GM12878 (cell line): ENCODE data around the gene DNMT1. TPM values are rescaled to one million over a fixed set of nuclear protein-coding genes. Genes with fewer than 3 reads are reported as not detected.
A peak's percentile ranks its signal among the peaks of the same experiment; 100 is the strongest.

ENCODE experiments used
- ATAC-seq: fragments of 200-7000 bp; cut with Tn5 transposase; 3 replicates; pipeline ENCODE4 v1.9.1; 2020; ENCODE audit warnings: mild to moderate bottlenecking, moderate library complexity
- BruUV-seq: library from RNA; stranded (reverse); fragments of 400-500 nt; replicated peaks from 2 replicates; lab custom pipeline; 2021; lab: Mats Ljungman, UMichigan
- CTCF ChIA-PET: fragments of 300-600 bp; sonication (Branson Sonifier 250); formaldehyde crosslinking; extraction: SDS; loops from one replicate; lab custom pipeline; 2021; ENCODE audit warnings: inconsistent platforms; lab: Yijun Ruan, JAX
- POLR2A ChIA-PET: fragments of 350-600 bp; formaldehyde crosslinking; extraction: SDS; loops from one replicate; lab custom pipeline; 2021; ENCODE audit warnings: inconsistent platforms; lab: Charles Lee
- RAD21 ChIA-PET: fragments of 300-600 bp; sonication (Branson Sonifier 250); formaldehyde crosslinking; loops from one replicate; lab custom pipeline; 2023; ENCODE audit warnings: antibody characterized with exemption; ENCODE audit not compliant: unreplicated experiment; lab: Charles Lee
- SMC1A ChIA-PET: fragments of 300-600 bp; sonication (Branson Sonifier 250); formaldehyde crosslinking; loops from one replicate; lab custom pipeline; 2023; ENCODE audit not compliant: unreplicated experiment, uncharacterized antibody; lab: Charles Lee
- DNase-seq: peaks from one replicate; pipeline ENCODE4 v3.0.0-alpha.2; 2011; ENCODE audit warnings: low read depth, low spot score
- FAIRE-seq: peaks from 3 replicates; lab custom pipeline; 2011; peaks lifted over from hg19 to GRCh38; lab: Jason Lieb, UNC
- H2AFZ ChIP-seq: 2 replicates; pipeline ENCODE4 v1.6.0; 2011; ENCODE audit warnings: low read depth, low read length, control low read depth; ENCODE audit not compliant: control insufficient read depth
- H3K27ac ChIP-seq: 2 replicates; pipeline ENCODE4 v1.5.1; 2011; ENCODE audit warnings: control low read depth; ENCODE audit not compliant: control insufficient read depth, insufficient read depth
- H3K27me3 ChIP-seq, 2 experiments: replicated peaks in 1 of 2; 2 replicates each; pipeline versions ENCODE4 v1.6.0 to v1.6.1; 2011; ENCODE audit warnings: low read length in 1 of 2; ENCODE audit not compliant: control insufficient read depth in 2 of 2, insufficient read depth in 2 of 2
- H3K36me3 ChIP-seq, 2 experiments: 2 replicates each; pipeline ENCODE4 v1.5.1; 2011; ENCODE audit warnings: low read length in 1 of 2; ENCODE audit not compliant: control insufficient read depth in 2 of 2, insufficient read depth in 2 of 2
- H3K4me1 ChIP-seq: 2 replicates; pipeline ENCODE4 v1.6.1; 2011; ENCODE audit warnings: mild to moderate bottlenecking, low read length, moderate library complexity, mixed read lengths; ENCODE audit not compliant: control insufficient read depth, insufficient read depth
- H3K4me2 ChIP-seq: 2 replicates; pipeline ENCODE4 v1.6.0; 2011; ENCODE audit warnings: control low read depth; ENCODE audit not compliant: control insufficient read depth, insufficient read depth
- H3K4me3 ChIP-seq: fragments of 200-600 bp; sonication (generic); 2 replicates; pipeline ENCODE4 v1.5.1; 2016
- H3K79me2 ChIP-seq: 2 replicates; pipeline ENCODE4 v1.6.0; 2011; ENCODE audit warnings: low read length; ENCODE audit not compliant: control insufficient read depth, insufficient read depth
- H3K9ac ChIP-seq: 2 replicates; pipeline ENCODE4 v1.8.0; 2011; ENCODE audit warnings: low read length, control low read depth, mixed read lengths; ENCODE audit not compliant: control insufficient read depth, insufficient read depth
- H3K9me3 ChIP-seq: replicated peaks from 3 replicates; pipeline ENCODE4 v1.5.1; 2011; ENCODE audit warnings: mild to moderate bottlenecking, low read length; ENCODE audit not compliant: control insufficient read depth, insufficient read depth
- H4K20me1 ChIP-seq: 2 replicates; pipeline ENCODE4 v1.6.0; 2011; ENCODE audit not compliant: control insufficient read depth, insufficient read depth
- BHLHE40 ChIP-seq, 2 experiments: fragments of 450-650 bp in 1 of 2; IDR thresholded peaks; 2 replicates each; pipeline ENCODE4 v1.6.1; 2011 to 2017; ENCODE audit warnings: low read depth in 2 of 2, borderline replicate concordance in 1 of 2, improper control_type of control experiment in 1 of 2, low read length in 1 of 2, mild to moderate bottlenecking in 1 of 2
- BMI1 ChIP-seq: fragments of 450-650 bp; IDR thresholded peaks from 2 replicates; pipeline ENCODE4 v1.6.1; 2016; ENCODE audit warnings: mild to moderate bottlenecking, moderate library complexity, borderline replicate concordance
- CBFB ChIP-seq: IDR thresholded peaks from 2 replicates; pipeline ENCODE4 v1.6.1; 2016; ENCODE audit warnings: antibody characterized with exemption, low read depth
- DPF2 ChIP-seq: fragments of 450-650 bp; IDR thresholded peaks from 2 replicates; pipeline ENCODE4 v1.6.1; 2017; ENCODE audit warnings: mild to moderate bottlenecking
- FOXK2 ChIP-seq: fragments of 450-650 bp; IDR thresholded peaks from 2 replicates; pipeline ENCODE4 v1.6.1; 2017; ENCODE audit warnings: mild to moderate bottlenecking, moderate library complexity
- IKZF2 ChIP-seq, 2 experiments: fragments of 450-650 bp; IDR thresholded peaks; 2 replicates each; pipeline ENCODE4 v1.6.1; 2017; ENCODE audit warnings: mild to moderate bottlenecking in 2 of 2, moderate library complexity in 2 of 2
- IRF4 ChIP-seq: IDR thresholded peaks from 2 replicates; pipeline ENCODE4 v1.6.1; 2011; ENCODE audit warnings: low read depth, low read length
- KAT2A ChIP-seq: conservative IDR thresholded peaks from 2 replicates; pipeline ENCODE4 v1.6.1; 2011; ENCODE audit warnings: low read depth, low read length; ENCODE audit not compliant: control insufficient read depth
- MEF2A ChIP-seq: IDR thresholded peaks from 2 replicates; pipeline ENCODE4 v1.6.1; 2011; ENCODE audit warnings: low read depth, mild to moderate bottlenecking, low read length, moderate library complexity; ENCODE audit not compliant: insufficient read depth
- NFYB ChIP-seq: IDR thresholded peaks from 2 replicates; pipeline ENCODE4 v1.6.1; 2011; ENCODE audit warnings: low read depth, mild to moderate bottlenecking, low read length, improper control_type of control experiment, moderate library complexity; ENCODE audit not compliant: insufficient read depth
- RAD51 ChIP-seq: fragments of 450-650 bp; IDR thresholded peaks from 2 replicates; pipeline ENCODE4 v1.6.1; 2016; ENCODE audit warnings: moderate library complexity, mild to moderate bottlenecking, inconsistent platforms
- TCF7 ChIP-seq: IDR thresholded peaks from 2 replicates; pipeline ENCODE4 v1.6.1; 2014; ENCODE audit warnings: antibody characterized with exemption, borderline replicate concordance
- WGBS: methylation state at CpG from one replicate; pipeline ENCODE4 v1.1.6; 2016; ENCODE audit warnings: low lambda C conversion rate; ENCODE audit not compliant: insufficient replicate concordance, insufficient coverage; ENCODE audit errors: missing lambda C conversion rate; 5-methylcytosine and 5-hydroxymethylcytosine counted together
- in situ Hi-C: fragments of 300-500 bp; cut with MboI; formaldehyde crosslinking; loops from 9 replicates; pipeline ENCODE4 v1.14.3; 2018; ENCODE audit warnings: mixed read lengths
- intact Hi-C: fragments of 100-400 bp; cut with micrococcal nuclease; formaldehyde crosslinking; loops from one replicate; pipeline ENCODE4 v1.14.2; 2022; ENCODE audit not compliant: unreplicated experiment
- polyA plus RNA-seq, 11 experiments: library from polyadenylated mRNA; depleted of rRNA in 4 of 11; unstranded in 6 of 11; stranded (reverse) in 5 of 11; fragments of >200 nt; fragmentation: Nextera tagmentation in 4 of 11; fragmentation: Illumina TruSeq in 1 of 11; extraction: Ambion mirVana in 4 of 11; extraction: Trizol in 1 of 11; gene quantifications; 1 replicate in 1 of 11; 2 replicates in 10 of 11; pipeline versions ENCODE4 v1.2.1 to v1.2.3, GENCODE V29; 2011 to 2016; ENCODE audit warnings: inconsistent platforms in 2 of 11, missing spikeins in 2 of 11, low read depth in 1 of 11
- total RNA-seq, 4 experiments: library from RNA; depleted of rRNA in 3 of 4; stranded (reverse); fragments of >200 nt in 3 of 4; fragmentation: Illumina TruSeq in 1 of 4; extraction: Trizol in 1 of 4; gene quantifications; 2 replicates each; pipeline versions ENCODE4 v1.2.1 to v1.2.3, GENCODE V29; 2013 to 2021
- TF ChIP-seq, protein P1 (sequence below): fragments of 450-650 bp; formaldehyde crosslinking; IDR thresholded peaks from 2 replicates; pipeline ENCODE4 v1.5.0; 2022; ENCODE audit warnings: mild to moderate bottlenecking, missing genetic modification characterization
- TF ChIP-seq, protein P2 (sequence below): fragments of 450-650 bp; IDR thresholded peaks from 2 replicates; pipeline ENCODE4 v1.6.1; 2014; ENCODE audit warnings: mild to moderate bottlenecking

Gene DNMT1
- total and polyA plus RNA-seq, 10 of the 15 experiments (the other 5 are each of a cell fraction or from before 2014, with no cell fraction given): 70.0 to 290 (median 133) TPM

DNA sequence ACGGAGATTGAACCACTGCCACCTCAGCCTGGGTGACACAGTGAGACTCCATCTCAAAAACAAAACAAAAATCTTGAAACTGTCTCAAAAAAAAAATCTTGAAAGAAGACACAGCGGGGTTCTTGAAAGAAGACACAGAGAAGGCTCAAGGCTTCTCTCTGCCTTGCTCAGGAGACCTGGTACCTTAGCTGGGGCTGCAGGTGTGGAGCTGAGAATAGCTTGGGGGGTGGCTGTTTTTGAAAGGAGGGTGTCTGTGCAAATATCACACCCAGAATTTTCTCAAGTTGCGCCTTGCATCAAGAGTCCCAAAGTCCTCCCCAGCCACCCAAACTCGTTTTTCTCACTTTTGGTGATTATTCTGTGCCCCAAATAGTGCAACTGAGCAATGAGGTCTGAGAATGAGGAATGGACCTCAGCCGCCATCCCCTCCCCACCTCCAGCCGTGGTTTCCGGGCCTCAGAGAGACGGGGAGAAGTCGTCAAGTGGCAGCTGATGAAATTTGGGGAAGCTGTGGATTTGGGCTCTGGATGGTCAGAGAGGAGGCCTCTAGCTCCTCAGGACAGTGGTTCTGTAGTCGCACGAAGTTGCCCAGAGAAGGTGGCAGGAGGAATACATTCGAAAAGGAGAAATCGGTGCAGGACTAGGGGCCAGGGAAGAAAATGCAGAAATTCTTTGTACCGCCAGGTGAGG lies 27.6 kb upstream of the DNMT1 start:
- Histone ChIP-seq H3K36me3 (peaks cover 5 to 10% of the 10 kb centered on the region in 2 experiments; a peak in 3 of 4 replicates), H2AFZ (no peak overlapping the region), H3K4me3 (peak overlapping the region; percentile 44; the same call in 1 of the 2 replicates), H3K27me3 (no peaks in the 10 kb centered on the region), H3K27ac (peak overlapping the region; percentile 65), H3K79me2 (peaks cover 34% of the 10 kb centered on the region), H3K4me1 (peaks cover 46% of the 10 kb centered on the region), H3K4me2 (peak overlapping the region; percentile 59), H3K9ac (0 out of 2 replicates have a peak overlapping the region, but pooled peaks have one; percentile 29), H4K20me1 (no peaks in the 10 kb centered on the region), H3K9me3 (no peaks in the 10 kb centered on the region; the same call in 2 of the 3 replicates)
- CTCF ChIA-PET: interaction anchor here (0.6 to 5.3 kb wide), 4 partner anchors 27 to 118 kb away, joined by 3 to 56 read pairs (median 7); partner anchors contain the start of gene ICAM1
- DNase-seq (no peak), FAIRE-seq (no peak), ATAC-seq (no peak)
- RAD21 ChIA-PET: interaction anchor here (0.7 to 4.6 kb wide), 3 partner anchors 12 to 27 kb away, joined by 3 to 47 read pairs (median 8); no protein-coding TSS in a partner anchor
- intact Hi-C loops (no loop called here), in situ Hi-C loops (no loop called here)
- BruUV-seq: no TSS peak
- 73% methylated on average over 13 of the region's 14 CpGs for WGBS
- SMC1A ChIA-PET: interaction anchor here (0.9 to 3.4 kb wide), 4 partner anchors 18 to 28 kb away, joined by 3 to 30 read pairs (median 6); no protein-coding TSS in a partner anchor
- TF ChIP-seq FOXK2 (no peak), DPF2 (0 out of 2 replicates have a peak, but pooled peaks have one; percentile 13), TCF7 (no peak), NFYB (no peak), CBFB (no peak), RAD51 (no peak), IKZF2 (IDR thresholded peaks at IDR 0.05) (0 out of 4 replicates have a peak, but pooled peaks have one; percentile 11 to 19), KAT2A (no peak), IRF4 (no peak), BHLHE40 (IDR thresholded peaks at IDR 0.05; ENCODE audit: borderline replicate concordance in 1 of 2, low read depth in 2 of 2, low read length in 1 of 2) (no peak), MEF2A (0 out of 2 replicates have a peak, but pooled peaks have one; percentile 5), BMI1 (no peak)
- TF ChIP-seq, protein P1, sequence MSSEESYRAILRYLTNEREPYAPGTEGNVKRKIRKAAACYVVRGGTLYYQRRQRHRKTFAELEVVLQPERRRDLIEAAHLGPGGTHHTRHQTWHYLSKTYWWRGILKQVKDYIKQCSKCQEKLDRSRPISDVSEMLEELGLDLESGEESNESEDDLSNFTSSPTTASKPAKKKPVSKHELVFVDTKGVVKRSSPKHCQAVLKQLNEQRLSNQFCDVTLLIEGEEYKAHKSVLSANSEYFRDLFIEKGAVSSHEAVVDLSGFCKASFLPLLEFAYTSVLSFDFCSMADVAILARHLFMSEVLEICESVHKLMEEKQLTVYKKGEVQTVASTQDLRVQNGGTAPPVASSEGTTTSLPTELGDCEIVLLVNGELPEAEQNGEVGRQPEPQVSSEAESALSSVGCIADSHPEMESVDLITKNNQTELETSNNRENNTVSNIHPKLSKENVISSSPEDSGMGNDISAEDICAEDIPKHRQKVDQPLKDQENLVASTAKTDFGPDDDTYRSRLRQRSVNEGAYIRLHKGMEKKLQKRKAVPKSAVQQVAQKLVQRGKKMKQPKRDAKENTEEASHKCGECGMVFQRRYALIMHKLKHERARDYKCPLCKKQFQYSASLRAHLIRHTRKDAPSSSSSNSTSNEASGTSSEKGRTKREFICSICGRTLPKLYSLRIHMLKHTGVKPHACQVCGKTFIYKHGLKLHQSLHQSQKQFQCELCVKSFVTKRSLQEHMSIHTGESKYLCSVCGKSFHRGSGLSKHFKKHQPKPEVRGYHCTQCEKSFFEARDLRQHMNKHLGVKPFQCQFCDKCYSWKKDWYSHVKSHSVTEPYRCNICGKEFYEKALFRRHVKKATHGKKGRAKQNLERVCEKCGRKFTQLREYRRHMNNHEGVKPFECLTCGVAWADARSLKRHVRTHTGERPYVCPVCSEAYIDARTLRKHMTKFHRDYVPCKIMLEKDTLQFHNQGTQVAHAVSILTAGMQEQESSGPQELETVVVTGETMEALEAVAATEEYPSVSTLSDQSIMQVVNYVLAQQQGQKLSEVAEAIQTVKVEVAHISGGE (CRISPR knock-in tag): no peak
- TF ChIP-seq, protein P2, sequence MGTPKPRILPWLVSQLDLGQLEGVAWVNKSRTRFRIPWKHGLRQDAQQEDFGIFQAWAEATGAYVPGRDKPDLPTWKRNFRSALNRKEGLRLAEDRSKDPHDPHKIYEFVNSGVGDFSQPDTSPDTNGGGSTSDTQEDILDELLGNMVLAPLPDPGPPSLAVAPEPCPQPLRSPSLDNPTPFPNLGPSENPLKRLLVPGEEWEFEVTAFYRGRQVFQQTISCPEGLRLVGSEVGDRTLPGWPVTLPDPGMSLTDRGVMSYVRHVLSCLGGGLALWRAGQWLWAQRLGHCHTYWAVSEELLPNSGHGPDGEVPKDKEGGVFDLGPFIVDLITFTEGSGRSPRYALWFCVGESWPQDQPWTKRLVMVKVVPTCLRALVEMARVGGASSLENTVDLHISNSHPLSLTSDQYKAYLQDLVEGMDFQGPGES: no peak
- POLR2A ChIA-PET: interaction anchor here (0.7 kb wide), 1 partner anchor 149 kb away, joined by 3 read pairs; no protein-coding TSS in a partner anchor
